A673 (cell line): Measurements from ENCODE around the gene PYCARD.

Experiments used
- EZH2 ChIP-seq: fragments of 200-600 bp; sonication (generic); IDR thresholded peaks from 2 replicates; pipeline ENCODE4 v1.6.1; 2017; ENCODE audit warnings: borderline replicate concordance, low read depth, mild to moderate bottlenecking, mixed read lengths, antibody characterized with exemption, low read length; ENCODE audit not compliant: poor library complexity, severe bottlenecking
- TF ChIP-seq, protein P1 (sequence below): fragments of 300-800, 200-600 bp; sonication (generic); conservative IDR thresholded peaks from 2 replicates; pipeline ENCODE4 v1.5.1; 2017; ENCODE audit warnings: low read depth, mild to moderate bottlenecking, antibody characterized with exemption, low read length, moderate library complexity, mixed read lengths

DNA sequence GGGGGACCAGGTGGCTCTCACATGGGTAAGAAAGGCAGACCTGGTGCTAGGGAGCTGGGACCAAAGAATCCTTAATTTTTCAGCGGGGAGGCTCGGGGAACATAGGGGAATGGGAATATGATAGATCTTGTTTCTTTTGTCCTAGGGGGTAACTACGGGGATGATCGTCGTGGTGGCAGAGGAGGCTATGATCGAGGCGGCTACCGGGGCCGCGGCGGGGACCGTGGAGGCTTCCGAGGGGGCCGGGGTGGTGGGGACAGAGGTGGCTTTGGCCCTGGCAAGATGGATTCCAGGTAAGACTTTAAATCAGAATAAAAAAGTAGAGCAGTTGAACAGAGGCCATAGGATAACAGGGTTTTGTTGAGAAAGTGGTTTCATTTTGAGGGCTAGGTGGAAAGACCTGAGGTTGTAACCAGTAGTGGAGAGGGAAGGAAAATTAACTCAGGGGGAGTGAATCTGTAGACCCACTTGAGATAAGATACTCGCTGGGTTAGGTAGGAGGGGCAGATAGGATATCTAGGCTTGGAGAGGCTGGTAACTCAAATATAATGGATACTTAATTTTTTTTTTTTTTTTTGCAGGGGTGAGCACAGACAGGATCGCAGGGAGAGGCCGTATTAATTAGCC, 11.6 kb downstream of the PYCARD start:
- TF ChIP-seq, protein P1, sequence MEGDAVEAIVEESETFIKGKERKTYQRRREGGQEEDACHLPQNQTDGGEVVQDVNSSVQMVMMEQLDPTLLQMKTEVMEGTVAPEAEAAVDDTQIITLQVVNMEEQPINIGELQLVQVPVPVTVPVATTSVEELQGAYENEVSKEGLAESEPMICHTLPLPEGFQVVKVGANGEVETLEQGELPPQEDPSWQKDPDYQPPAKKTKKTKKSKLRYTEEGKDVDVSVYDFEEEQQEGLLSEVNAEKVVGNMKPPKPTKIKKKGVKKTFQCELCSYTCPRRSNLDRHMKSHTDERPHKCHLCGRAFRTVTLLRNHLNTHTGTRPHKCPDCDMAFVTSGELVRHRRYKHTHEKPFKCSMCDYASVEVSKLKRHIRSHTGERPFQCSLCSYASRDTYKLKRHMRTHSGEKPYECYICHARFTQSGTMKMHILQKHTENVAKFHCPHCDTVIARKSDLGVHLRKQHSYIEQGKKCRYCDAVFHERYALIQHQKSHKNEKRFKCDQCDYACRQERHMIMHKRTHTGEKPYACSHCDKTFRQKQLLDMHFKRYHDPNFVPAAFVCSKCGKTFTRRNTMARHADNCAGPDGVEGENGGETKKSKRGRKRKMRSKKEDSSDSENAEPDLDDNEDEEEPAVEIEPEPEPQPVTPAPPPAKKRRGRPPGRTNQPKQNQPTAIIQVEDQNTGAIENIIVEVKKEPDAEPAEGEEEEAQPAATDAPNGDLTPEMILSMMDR, result no peak
- TF ChIP-seq EZH2, result no peak
